ENCODE measurements around the gene VSTM4. TPM values are rescaled to one million over a fixed set of nuclear protein-coding genes. Genes with fewer than 3 reads are reported as not detected.

VSTM4 gene
- total RNA-seq, 1 experiment from 2014 or later = not detected

DNA sequence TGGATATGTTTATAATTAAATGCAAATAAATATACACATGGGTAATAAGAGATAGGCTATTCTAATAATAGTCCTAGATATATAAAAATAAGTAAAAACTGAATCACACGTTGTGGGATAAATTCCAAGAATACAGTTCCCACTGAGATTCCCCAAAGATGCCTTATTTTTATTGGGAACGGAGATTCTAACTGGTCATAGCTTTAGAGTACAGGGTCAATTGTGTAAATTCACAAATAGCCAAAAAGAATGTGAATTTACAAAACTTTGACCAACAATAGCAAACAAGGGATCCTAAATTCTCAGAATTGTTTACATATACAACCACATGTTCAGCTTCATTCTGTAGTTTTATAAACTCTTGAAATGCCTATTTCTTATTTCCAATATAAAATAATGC lies 65.0 kb downstream of the VSTM4 start:
- peaks cover 57% of the 10 kb centered on the region for H3K27me3 ChIP-seq (ENCODE audit: insufficient read depth, low read depth)

DNA sequence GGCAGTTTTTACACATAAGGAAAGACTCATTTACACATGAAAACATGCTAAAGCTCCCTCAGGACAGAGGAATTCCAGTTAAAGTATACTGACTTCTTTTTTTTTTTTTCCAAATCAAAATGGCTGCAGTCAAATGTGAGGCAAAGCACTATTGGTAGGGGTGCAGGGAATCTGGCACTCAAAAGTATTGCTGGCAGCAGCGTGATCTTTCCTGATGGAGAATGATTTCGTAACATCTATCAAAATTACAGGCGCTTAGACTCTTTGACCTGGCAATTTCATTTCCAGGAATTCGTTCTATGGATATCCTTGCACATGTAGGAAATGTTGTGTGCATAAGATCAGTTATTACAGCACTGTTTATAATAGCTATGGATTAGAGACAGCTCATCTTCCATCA lies 65.7 kb downstream of the VSTM4 start:
- no peak for DNase-seq
- intact Hi-C loops (cut with micrococcal nuclease; ENCODE audit: unreplicated experiment) = no loop called here
- ChIA-PET POLR2A (ENCODE audit: unreplicated experiment) (no interaction called here), CTCF (no interaction called here)
- TF ChIP-seq, protein P1, sequence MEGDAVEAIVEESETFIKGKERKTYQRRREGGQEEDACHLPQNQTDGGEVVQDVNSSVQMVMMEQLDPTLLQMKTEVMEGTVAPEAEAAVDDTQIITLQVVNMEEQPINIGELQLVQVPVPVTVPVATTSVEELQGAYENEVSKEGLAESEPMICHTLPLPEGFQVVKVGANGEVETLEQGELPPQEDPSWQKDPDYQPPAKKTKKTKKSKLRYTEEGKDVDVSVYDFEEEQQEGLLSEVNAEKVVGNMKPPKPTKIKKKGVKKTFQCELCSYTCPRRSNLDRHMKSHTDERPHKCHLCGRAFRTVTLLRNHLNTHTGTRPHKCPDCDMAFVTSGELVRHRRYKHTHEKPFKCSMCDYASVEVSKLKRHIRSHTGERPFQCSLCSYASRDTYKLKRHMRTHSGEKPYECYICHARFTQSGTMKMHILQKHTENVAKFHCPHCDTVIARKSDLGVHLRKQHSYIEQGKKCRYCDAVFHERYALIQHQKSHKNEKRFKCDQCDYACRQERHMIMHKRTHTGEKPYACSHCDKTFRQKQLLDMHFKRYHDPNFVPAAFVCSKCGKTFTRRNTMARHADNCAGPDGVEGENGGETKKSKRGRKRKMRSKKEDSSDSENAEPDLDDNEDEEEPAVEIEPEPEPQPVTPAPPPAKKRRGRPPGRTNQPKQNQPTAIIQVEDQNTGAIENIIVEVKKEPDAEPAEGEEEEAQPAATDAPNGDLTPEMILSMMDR (conservative IDR thresholded peaks at IDR 0.05) = no peak
- TF ChIP-seq EZH2 (IDR thresholded peaks at IDR 0.05; ENCODE audit: low read depth) = no peak
- Histone ChIP-seq H3K4me3 (no peak overlapping the region), H2AFZ (no peak overlapping the region), H4K20me1 (ENCODE audit: insufficient read depth) (no peaks in the 10 kb centered on the region), H3K9me3 (ENCODE audit: insufficient read depth, low read depth) (no peaks in the 10 kb centered on the region), H3K27ac (no peak overlapping the region), H3K4me1 (replicated peaks; ENCODE audit: insufficient read depth) (no peaks in the 10 kb centered on the region), H3K27me3 (ENCODE audit: insufficient read depth, low read depth) (peaks cover 61% of the 10 kb centered on the region), H3F3A (ENCODE audit: insufficient read depth, low read depth) (no peaks in the 10 kb centered on the region), H3K4me2 (no peak overlapping the region), H3K79me2 (ENCODE audit: low read depth) (no peaks in the 10 kb centered on the region), H3K9me2 (ENCODE audit: insufficient read depth) (no peaks in the 10 kb centered on the region), H3K36me3 (ENCODE audit: low read depth) (no peaks in the 10 kb centered on the region)
- BruUV-seq (replicated peaks) = no TSS peak

More for the DNA sequence above, 65.0 kb downstream of the VSTM4 start:
- ChIA-PET POLR2A (ENCODE audit: unreplicated experiment) (no interaction called here), CTCF (no interaction called here)
- Histone ChIP-seq H4K20me1 (ENCODE audit: insufficient read depth) (no peaks in the 10 kb centered on the region), H3K4me3 (no peak overlapping the region), H3K4me2 (no peak overlapping the region), H3K36me3 (ENCODE audit: low read depth) (no peaks in the 10 kb centered on the region), H3K79me2 (ENCODE audit: low read depth) (no peaks in the 10 kb centered on the region), H3K27ac (no peak overlapping the region), H3K4me1 (replicated peaks; ENCODE audit: insufficient read depth) (no peaks in the 10 kb centered on the region), H3F3A (ENCODE audit: insufficient read depth, low read depth) (no peaks in the 10 kb centered on the region), H3K9me3 (ENCODE audit: insufficient read depth, low read depth) (no peaks in the 10 kb centered on the region), H2AFZ (no peak overlapping the region), H3K9me2 (ENCODE audit: insufficient read depth) (no peaks in the 10 kb centered on the region)
- TF ChIP-seq EZH2 (IDR thresholded peaks at IDR 0.05; ENCODE audit: low read depth) = no peak
- TF ChIP-seq, protein P1 (conservative IDR thresholded peaks at IDR 0.05) = no peak
- DNase-seq = no peak
- BruUV-seq (replicated peaks) = no TSS peak
- intact Hi-C loops (cut with micrococcal nuclease; ENCODE audit: unreplicated experiment) = no loop called here

DNA sequence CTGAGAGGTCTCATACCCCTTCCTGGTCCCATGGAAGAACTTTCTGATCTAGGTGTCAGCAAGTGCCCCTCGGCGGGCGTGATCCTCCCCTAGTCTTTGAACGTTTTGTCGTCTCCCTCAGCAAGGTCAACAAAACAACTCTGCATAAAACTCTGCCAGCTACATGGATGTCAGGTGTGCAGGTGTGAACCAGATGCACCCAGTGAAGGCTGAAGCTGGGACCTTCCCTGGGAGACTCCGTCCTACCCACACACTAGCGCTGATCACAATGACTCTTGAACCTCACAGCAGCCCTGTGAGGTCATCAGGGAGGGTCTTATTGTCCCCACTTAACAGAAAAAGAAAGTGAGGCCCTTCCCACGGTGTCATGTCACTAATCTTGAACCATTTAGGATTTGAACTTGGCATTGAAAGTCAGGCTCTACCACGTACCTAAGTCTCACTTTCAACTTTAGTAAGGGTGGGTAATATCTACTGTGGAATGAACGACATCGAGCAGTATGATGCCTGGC lies 68.1 kb downstream of the VSTM4 start:
- no TSS peak for BruUV-seq (replicated peaks)
- Histone ChIP-seq H3K9me3 (ENCODE audit: insufficient read depth, low read depth) (no peaks in the 10 kb centered on the region), H3K79me2 (ENCODE audit: low read depth) (no peaks in the 10 kb centered on the region), H3K36me3 (ENCODE audit: low read depth) (no peaks in the 10 kb centered on the region), H3F3A (ENCODE audit: insufficient read depth, low read depth) (no peaks in the 10 kb centered on the region), H3K4me2 (no peak overlapping the region), H3K4me1 (replicated peaks; ENCODE audit: insufficient read depth) (no peaks in the 10 kb centered on the region), H3K4me3 (no peak overlapping the region), H3K27me3 (ENCODE audit: insufficient read depth, low read depth) (peaks cover 63% of the 10 kb centered on the region), H4K20me1 (ENCODE audit: insufficient read depth) (no peaks in the 10 kb centered on the region), H2AFZ (no peak overlapping the region), H3K27ac (no peak overlapping the region), H3K9me2 (ENCODE audit: insufficient read depth) (no peaks in the 10 kb centered on the region)
- intact Hi-C loops (cut with micrococcal nuclease; ENCODE audit: unreplicated experiment) = no loop called here
- TF ChIP-seq EZH2 (IDR thresholded peaks at IDR 0.05; ENCODE audit: low read depth) = no peak
- TF ChIP-seq, protein P1 (conservative IDR thresholded peaks at IDR 0.05) = no peak
- POLR2A ChIA-PET (ENCODE audit: unreplicated experiment) = no interaction called here
- no peak for DNase-seq
- CTCF ChIA-PET = no interaction called here

Data from PC-9 (cell line).